Measurements from ENCODE around the gene ACIN1. TPM values are rescaled to one million over a fixed set of nuclear protein-coding genes. Genes with fewer than 3 reads are reported as not detected.
A peak's percentile ranks its signal among the peaks of the same experiment; 100 is the strongest.

ACIN1 gene
- total and polyA plus RNA-seq, 10 of the 15 experiments (the other 5 are each of a cell fraction or from before 2014, with no cell fraction given) = 4.3 to 148 (median 93.4) TPM

- 29% methylated on average over 8 of the region's 8 CpGs for WGBS (ENCODE audit: insufficient coverage, insufficient replicate concordance, low lambda C conversion rate, missing lambda C conversion rate)
- Histone ChIP-seq H3K4me2 (ENCODE audit: control insufficient read depth, insufficient read depth) (peak overlapping the region; percentile 56; the same call in 1 of the 2 replicates), H3K36me3 (ENCODE audit: control insufficient read depth in 2 of 2, insufficient read depth in 2 of 2, low read length in 1 of 2) (peaks cover 18 to 31% of the 10 kb centered on the region in 2 experiments), H3K9ac (ENCODE audit: control insufficient read depth, insufficient read depth, low read length) (no peak overlapping the region), H3K4me1 (ENCODE audit: control insufficient read depth, insufficient read depth, low read length) (peaks cover 11% of the 10 kb centered on the region; the same call in 1 of the 2 replicates), H2AFZ (ENCODE audit: control insufficient read depth, low read depth, low read length) (no peak overlapping the region), H3K79me2 (ENCODE audit: control insufficient read depth, insufficient read depth, low read length) (peaks cover 36% of the 10 kb centered on the region), H3K27me3 (replicated peaks in 1 of 2; ENCODE audit: control insufficient read depth in 2 of 2, insufficient read depth in 2 of 2, low read length in 1 of 2) (no peaks in the 10 kb centered on the region), H3K27ac (ENCODE audit: control insufficient read depth, insufficient read depth) (no peak overlapping the region), H3K9me3 (replicated peaks; ENCODE audit: control insufficient read depth, insufficient read depth, low read length) (no peaks in the 10 kb centered on the region), H4K20me1 (ENCODE audit: control insufficient read depth, insufficient read depth) (peaks cover 9% of the 10 kb centered on the region; the same call in 1 of the 2 replicates), H3K4me3 (no peak overlapping the region)
- in situ Hi-C loops (cut with MboI) (no loop called here), intact Hi-C loops (cut with micrococcal nuclease; ENCODE audit: unreplicated experiment) (loop anchor here (2.0 kb wide), 1 partner anchor 118 kb away; no protein-coding TSS in a partner anchor)
- ChIA-PET RAD21 (ENCODE audit: unreplicated experiment) (interaction anchor here (0.5 to 1.9 kb wide), 25 partner anchors 8 to 1514 kb away, joined by 3 to 27 read pairs (median 4); partner anchors contain the start of genes ACIN1, C14orf119 and HAUS4), POLR2A (interaction anchor here (0.5 to 1.8 kb wide), 7 partner anchors 8 to 180 kb away, joined by 4 to 9 read pairs (median 5); partner anchors contain the start of genes ACIN1, C14orf119 and PRMT5), SMC1A (ENCODE audit: uncharacterized antibody, unreplicated experiment) (interaction anchor here (0.5 to 2.2 kb wide), 32 partner anchors 9 to 1630 kb away, joined by 3 to 23 read pairs (median 4); partner anchors contain the start of genes ACIN1, C14orf119, CDH24 and CEBPE), CTCF (interaction anchor here (0.6 to 4.2 kb wide), 68 partner anchors 10 to 762 kb away, joined by 3 to 80 read pairs (median 6); partner anchors contain the start of genes ACIN1, AJUBA, C14orf119 and CDH24)
- FAIRE-seq (peak; percentile 99), DNase-seq (ENCODE audit: low read depth, low spot score) (peak; percentile 67), ATAC-seq (peak; percentile 91)
- no TSS peak for BruUV-seq (replicated peaks)
- no peak for TF ChIP-seq KLF5 (IDR thresholded peaks at IDR 0.05; ENCODE audit: partially characterized antibody)
- TF ChIP-seq SMAD5 (IDR thresholded peaks at IDR 0.05; ENCODE audit: low read depth) = 0 out of 2 replicates have a peak, but pooled peaks have one; percentile 34
- no peak for TF ChIP-seq NFYB (IDR thresholded peaks at IDR 0.05; ENCODE audit: insufficient read depth, low read depth, low read length)
- TF ChIP-seq SRF (IDR thresholded peaks at IDR 0.05; ENCODE audit: low read depth in 2 of 2, low read length in 2 of 2) = no peak
- TF ChIP-seq ZNF622 (IDR thresholded peaks at IDR 0.05) = no peak
- TF ChIP-seq NRF1 (conservative IDR thresholded peaks at IDR 0.05; ENCODE audit: low read depth, low read length) = no peak
- no peak for TF ChIP-seq BCL11A (IDR thresholded peaks at IDR 0.05; ENCODE audit: low read depth, low read length)
- TF ChIP-seq RB1 (IDR thresholded peaks at IDR 0.05; ENCODE audit: borderline replicate concordance) = peak; percentile 91; the same call in 1 of the 2 replicates
- no peak for TF ChIP-seq ATF2 (IDR thresholded peaks at IDR 0.05; ENCODE audit: low read length)
- TF ChIP-seq ATF7 (IDR thresholded peaks at IDR 0.05; ENCODE audit: low read depth) = no peak
- TF ChIP-seq GATAD2B (conservative IDR thresholded peaks at IDR 0.05; ENCODE audit: low read depth) = 0 out of 2 replicates have a peak, but pooled peaks have one; percentile 35
- TF ChIP-seq SIN3A (IDR thresholded peaks at IDR 0.05; ENCODE audit: low read depth, low read length) = no peak
- TF ChIP-seq SIX5 (IDR thresholded peaks at IDR 0.05; ENCODE audit: low read depth, low read length, severe bottlenecking) = no peak
- TF ChIP-seq RUNX3 (IDR thresholded peaks at IDR 0.05; ENCODE audit: low read length) = peak; percentile 51; the same call in 1 of the 2 replicates
- TF ChIP-seq E2F8 (IDR thresholded peaks at IDR 0.05; ENCODE audit: low read depth, partially characterized antibody) = no peak
- TF ChIP-seq RCOR1 (conservative IDR thresholded peaks at IDR 0.05; ENCODE audit: low read depth, low read length) = no peak
- TF ChIP-seq CHD2 (IDR thresholded peaks at IDR 0.05; ENCODE audit: borderline replicate concordance, low read depth, low read length) = no peak
- peak; percentile 97 to 100 (median 99) for TF ChIP-seq CTCF (IDR thresholded peaks at IDR 0.05 in 2 of 3, conservative IDR thresholded peaks at IDR 0.05 in 1 of 3; ENCODE audit: control insufficient read depth in 2 of 3, extremely low read depth in 1 of 3, insufficient read depth in 1 of 3, low read depth in 3 of 3, low read length in 3 of 3)
Observed at GRCh38 chr14:23068789-23069412, 26.0 kb downstream of the ACIN1 start.

All from GM12878 (cell line).